ENCODE data around the gene PPIL1. TPM values are rescaled to one million over a fixed set of nuclear protein-coding genes. Genes with fewer than 3 reads are reported as not detected.

Gene PPIL1
- total RNA-seq, 1 donor from 2014 or later: 18.9 TPM

DNA sequence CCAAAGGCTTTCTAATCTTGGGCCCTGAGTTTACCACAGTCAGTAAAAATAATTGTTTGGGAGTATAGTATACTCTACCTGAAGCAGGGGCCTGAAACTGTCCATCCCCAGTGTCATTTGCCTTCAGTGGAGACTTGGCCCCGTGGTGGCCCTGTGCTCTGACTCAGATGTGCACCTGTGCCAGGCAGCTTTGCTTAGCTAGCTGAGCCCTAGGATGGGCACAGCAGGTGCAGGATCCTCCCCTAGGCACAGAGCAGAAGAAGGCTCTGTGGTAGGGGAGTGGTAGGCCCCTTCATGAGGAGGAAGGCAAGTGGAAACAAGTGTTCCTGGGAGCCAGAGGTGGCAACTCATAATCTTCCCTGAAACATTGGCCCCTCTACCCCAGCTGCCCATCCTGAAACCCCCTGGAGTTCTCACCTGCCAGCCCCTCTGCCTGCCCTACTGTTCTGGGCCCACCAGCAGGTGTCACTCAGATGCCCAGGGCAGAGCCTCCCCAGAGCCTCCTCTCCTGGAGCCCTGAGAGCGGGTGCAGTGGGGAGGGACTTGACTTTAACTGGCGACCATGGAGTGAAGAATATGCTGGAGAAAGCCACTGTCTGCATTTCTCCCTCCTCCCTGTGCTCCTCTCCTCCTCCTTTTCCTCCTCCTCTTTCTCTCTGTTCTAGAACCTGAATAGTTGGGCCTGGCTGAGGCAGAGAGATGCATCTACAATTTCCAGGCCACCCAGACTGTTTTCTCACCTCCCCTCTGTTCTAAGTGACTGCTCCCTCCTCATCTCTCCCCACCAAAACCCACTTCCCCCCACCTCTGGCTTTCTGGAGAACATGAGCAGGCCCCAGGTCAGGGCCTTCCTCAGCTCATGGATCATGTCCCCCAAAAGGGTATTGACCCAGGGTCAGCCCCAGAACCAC lies 38.2 kb downstream of the PPIL1 start:
- H3K9me3 ChIP-seq: no peaks in the 10 kb centered on the region
- no peak overlapping the region for H3K27ac ChIP-seq
- TF ChIP-seq POLR2AphosphoS5 (IDR thresholded peaks at IDR 0.05; ENCODE audit: insufficient read depth in 1 of 2, low read depth in 1 of 2) (no peak), POLR2A (IDR thresholded peaks at IDR 0.05) (no peak), CTCF (IDR thresholded peaks at IDR 0.05) (no peak)
- intact Hi-C loops (cut with DNase I): no loop called here
- peaks cover 24% of the 10 kb centered on the region for H3K4me1 ChIP-seq
- DNase-seq (ENCODE audit: extremely low spot score in 2 of 2): no peak
- H3K36me3 ChIP-seq: no peaks in the 10 kb centered on the region
- no peaks in the 10 kb centered on the region for H3K27me3 ChIP-seq
- H3K4me3 ChIP-seq: no peak overlapping the region

DNA sequence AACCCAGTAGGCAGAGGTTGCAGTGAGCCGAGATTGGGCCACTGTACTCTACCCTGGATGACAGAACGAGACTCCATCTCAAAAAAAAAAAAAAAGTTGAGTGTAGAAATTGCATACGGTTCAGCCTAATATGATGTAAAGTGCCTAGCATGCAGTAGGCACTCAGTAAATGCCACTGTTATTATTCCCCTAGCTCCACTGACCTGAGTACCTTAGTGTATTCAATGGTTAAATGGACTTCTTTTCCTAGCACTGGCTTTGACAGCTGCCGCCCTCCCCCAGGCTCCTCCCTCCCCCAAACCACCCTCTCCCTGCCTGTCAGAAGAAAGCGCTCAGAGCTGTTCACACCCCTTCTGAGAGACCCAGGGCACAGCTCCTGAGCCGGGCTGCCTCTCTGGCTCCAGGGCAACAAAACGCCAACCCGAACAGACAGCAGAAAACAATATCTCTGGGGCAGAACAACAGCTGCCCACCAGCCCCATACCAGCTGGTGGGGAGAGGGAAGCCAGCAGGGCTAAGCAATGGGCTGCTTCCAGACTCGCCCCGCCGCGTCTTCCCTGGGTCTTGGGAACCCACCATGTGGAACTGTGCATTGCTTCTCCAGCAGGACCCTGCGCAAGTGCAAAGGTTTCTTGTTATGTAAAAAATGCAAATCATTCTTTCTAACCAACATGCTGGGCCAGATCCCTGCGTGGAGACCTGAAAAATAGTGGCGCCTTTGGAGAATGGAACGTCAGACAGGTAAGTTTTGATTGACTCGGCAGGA lies 39.8 kb downstream of the PPIL1 start:
- no peak for DNase-seq (ENCODE audit: extremely low spot score in 2 of 2)
- Histone ChIP-seq H3K27me3 (no peaks in the 10 kb centered on the region), H3K9me3 (no peaks in the 10 kb centered on the region), H3K4me3 (no peak overlapping the region), H3K36me3 (no peaks in the 10 kb centered on the region), H3K4me1 (peaks cover 22% of the 10 kb centered on the region), H3K27ac (no peak overlapping the region)
- TF ChIP-seq POLR2A (IDR thresholded peaks at IDR 0.05): no peak
- no peak for TF ChIP-seq POLR2AphosphoS5 (IDR thresholded peaks at IDR 0.05; ENCODE audit: insufficient read depth in 1 of 2, low read depth in 1 of 2)
- TF ChIP-seq CTCF (IDR thresholded peaks at IDR 0.05): no peak
- intact Hi-C loops (cut with DNase I): no loop called here

GRCh38 chr6:36833182-36833789 lies 41.3 kb downstream of the PPIL1 start:
- Histone ChIP-seq H3K4me3 (no peak overlapping the region), H3K36me3 (no peaks in the 10 kb centered on the region), H3K9me3 (no peaks in the 10 kb centered on the region), H3K4me1 (peaks cover 18% of the 10 kb centered on the region), H3K27me3 (no peaks in the 10 kb centered on the region), H3K27ac (no peak overlapping the region)
- DNase-seq (ENCODE audit: extremely low spot score in 2 of 2): no peak
- TF ChIP-seq CTCF (IDR thresholded peaks at IDR 0.05): no peak
- no peak for TF ChIP-seq POLR2A (IDR thresholded peaks at IDR 0.05)
- TF ChIP-seq POLR2AphosphoS5 (IDR thresholded peaks at IDR 0.05; ENCODE audit: insufficient read depth in 1 of 2, low read depth in 1 of 2): no peak
- intact Hi-C loops (cut with DNase I): no loop called here

DNA sequence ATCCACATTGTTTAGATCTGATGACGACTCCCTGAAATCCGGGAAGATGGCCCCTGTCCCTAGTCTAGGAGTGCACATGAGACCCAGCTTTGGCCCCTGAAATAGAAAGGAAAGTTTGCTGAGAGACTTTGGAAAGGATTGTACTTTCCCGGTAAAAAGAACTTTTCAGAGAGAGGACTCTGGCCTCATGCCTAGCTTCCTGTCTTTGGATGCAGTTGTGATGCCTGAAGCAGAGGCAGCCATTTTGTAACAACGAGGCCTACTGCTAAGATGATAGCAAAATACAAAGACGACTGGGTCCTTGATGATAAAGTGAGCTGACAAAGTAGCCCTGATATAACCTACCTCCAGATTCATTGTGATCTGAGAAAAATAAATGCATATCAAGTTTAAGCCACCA lies 42.3 kb downstream of the PPIL1 start:
- peaks cover 24% of the 10 kb centered on the region for H3K4me1 ChIP-seq
- intact Hi-C loops (cut with DNase I): no loop called here
- H3K27ac ChIP-seq: no peak overlapping the region
- no peaks in the 10 kb centered on the region for H3K9me3 ChIP-seq
- DNase-seq (ENCODE audit: extremely low spot score in 2 of 2): no peak
- no peaks in the 10 kb centered on the region for H3K36me3 ChIP-seq
- TF ChIP-seq POLR2A (IDR thresholded peaks at IDR 0.05): no peak
- no peak for TF ChIP-seq CTCF (IDR thresholded peaks at IDR 0.05)
- no peak for TF ChIP-seq POLR2AphosphoS5 (IDR thresholded peaks at IDR 0.05; ENCODE audit: insufficient read depth in 1 of 2, low read depth in 1 of 2)
- no peaks in the 10 kb centered on the region for H3K27me3 ChIP-seq
- H3K4me3 ChIP-seq: no peak overlapping the region

All from vagina (tissue), 2 donors.